Ovary (tissue), 9 donors: ENCODE data around the gene NRXN2. TPM values are rescaled to one million over a fixed set of nuclear protein-coding genes. Genes with fewer than 3 reads are reported as not detected.

Source experiments
- DNase-seq, 5 donors: peaks; one replicate each; pipeline ENCODE4 v3.0.0-alpha.2; 2019 to 2020
- H3K27ac ChIP-seq, 2 donors: fragments of 200-600 bp; one replicate each; pipeline versions ENCODE4 v1.5.1 to v1.8.0; 2019 to 2022
- H3K27me3 ChIP-seq: fragments of 200-600 bp; one replicate; pipeline ENCODE4 v1.8.0; 2022
- H3K36me3 ChIP-seq: fragments of 200-600 bp; sonication (generic); one replicate; pipeline ENCODE4 v1.5.1; 2019
- H3K4me1 ChIP-seq: one replicate; pipeline ENCODE4 v1.8.1; 2013; ENCODE audit warnings: mild to moderate bottlenecking, moderate library complexity; ENCODE audit not compliant: insufficient read depth
- H3K4me3 ChIP-seq: fragments of 200-600 bp; sonication (generic); one replicate; pipeline ENCODE4 v1.5.1; 2017
- H3K9me3 ChIP-seq, 2 donors: fragments of 200-600 bp in 1 of 2; sonication (generic) in 1 of 2; one replicate each; pipeline versions ENCODE4 v1.5.1 to v1.8.1; 2013 to 2019; ENCODE audit warnings: mild to moderate bottlenecking in 1 of 2, moderate library complexity in 1 of 2
- EP300 ChIP-seq: sonication (generic); formaldehyde crosslinking; IDR thresholded peaks from one replicate; pipeline ENCODE4 v1.6.1; 2017; ENCODE audit warnings: antibody characterized with exemption
- POLR2A ChIP-seq: fragments of 450-650 bp; IDR thresholded peaks from one replicate; pipeline ENCODE4 v1.6.1; 2017; ENCODE audit warnings: antibody characterized with exemption, mild to moderate bottlenecking, moderate library complexity
- WGBS, 3 donors: extraction: QIAGEN DNeasy Blood & Tissue Kit in 1 of 3; methylation state at CpG; one replicate each; pipeline versions ENCODE4 v1.1.5 to v1.1.7; 2013 to 2017; 5-methylcytosine and 5-hydroxymethylcytosine counted together
- intact Hi-C, 4 donors: fragments of 100-400 bp; cut with DNase I; formaldehyde crosslinking; loops; one replicate each; pipeline versions ENCODE4 v1.11.0 to v1.15.1; 2022 to 2023
- polyA plus RNA-seq, 2 donors: library from polyadenylated mRNA; stranded (reverse); fragments of 200-250 nt in 1 of 2; fragments of 350-450 nt in 1 of 2; fragmentation: Illumina TruSeq in 1 of 2; extraction: RNeasy Lipid Tissue Mini Kit (QIAGEN cat#74804) in 1 of 2; gene quantifications; one replicate each; pipeline ENCODE4 v1.2.3, GENCODE V29; 2013 to 2014
- total RNA-seq, 7 donors: library from RNA; depleted of rRNA in 2 of 7; stranded (reverse); fragments of >200 nt in 2 of 7; fragmentation: NEBNext Ultra II Directional in 3 of 7; extraction: Animal tissue kit (Norgen Biotek cat#: 25700) in 3 of 7; gene quantifications; one replicate each; pipeline versions ENCODE4 v1.1.0 to v1.2.4, GENCODE V29; 2016 to 2023
- TF ChIP-seq, protein P1 (sequence below), 3 donors: fragments of 450-650 bp in 2 of 3; fragments of 200-600 bp in 1 of 3; IDR thresholded peaks; one replicate each; pipeline versions ENCODE4 v1.5.1 to v1.8.0; 2016 to 2022; ENCODE audit warnings: antibody characterized with exemption in 3 of 3, mild to moderate bottlenecking in 1 of 3
- donor health status: DM: no; HTN: no; CAD: no; lungs with moderate emphysema.
- donor health status: DM: no; HTN: no; CAD: no.
- donor health status: Bipolar disorder and iron deficiency.
- donor health status: DM: yes; HTN: yes; CAD: no.
- donor health status: DM: no; HTN: no; CAD: no.
- donor health status: DM: yes; HTN: yes; CAD: no.

The NRXN2 gene
- total and polyA plus RNA-seq, 9 donors, result 6.4 to 64.1 (median 19.7) TPM

GRCh38 chr11:64698427-64698826 lies 24.6 kb downstream of the NRXN2 start:
- no peak for DNase-seq
- Histone ChIP-seq H3K27ac (no peak overlapping the region), H3K36me3 (no peaks in the 10 kb centered on the region), H3K4me3 (no peak overlapping the region), H3K4me1 (no peaks in the 10 kb centered on the region), H3K9me3 (no peaks in the 10 kb centered on the region), H3K27me3 (no peaks in the 10 kb centered on the region)
- TF ChIP-seq POLR2A, result no peak
- TF ChIP-seq EP300, result no peak
- TF ChIP-seq, protein P1, sequence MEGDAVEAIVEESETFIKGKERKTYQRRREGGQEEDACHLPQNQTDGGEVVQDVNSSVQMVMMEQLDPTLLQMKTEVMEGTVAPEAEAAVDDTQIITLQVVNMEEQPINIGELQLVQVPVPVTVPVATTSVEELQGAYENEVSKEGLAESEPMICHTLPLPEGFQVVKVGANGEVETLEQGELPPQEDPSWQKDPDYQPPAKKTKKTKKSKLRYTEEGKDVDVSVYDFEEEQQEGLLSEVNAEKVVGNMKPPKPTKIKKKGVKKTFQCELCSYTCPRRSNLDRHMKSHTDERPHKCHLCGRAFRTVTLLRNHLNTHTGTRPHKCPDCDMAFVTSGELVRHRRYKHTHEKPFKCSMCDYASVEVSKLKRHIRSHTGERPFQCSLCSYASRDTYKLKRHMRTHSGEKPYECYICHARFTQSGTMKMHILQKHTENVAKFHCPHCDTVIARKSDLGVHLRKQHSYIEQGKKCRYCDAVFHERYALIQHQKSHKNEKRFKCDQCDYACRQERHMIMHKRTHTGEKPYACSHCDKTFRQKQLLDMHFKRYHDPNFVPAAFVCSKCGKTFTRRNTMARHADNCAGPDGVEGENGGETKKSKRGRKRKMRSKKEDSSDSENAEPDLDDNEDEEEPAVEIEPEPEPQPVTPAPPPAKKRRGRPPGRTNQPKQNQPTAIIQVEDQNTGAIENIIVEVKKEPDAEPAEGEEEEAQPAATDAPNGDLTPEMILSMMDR (IDR thresholded peaks at IDR 0.05), result no peak
- 63 to 71% (median 67%) methylated on average over 1 of the region's 1 CpG for WGBS, 3 donors
- intact Hi-C loops, result no loop called here

DNA sequence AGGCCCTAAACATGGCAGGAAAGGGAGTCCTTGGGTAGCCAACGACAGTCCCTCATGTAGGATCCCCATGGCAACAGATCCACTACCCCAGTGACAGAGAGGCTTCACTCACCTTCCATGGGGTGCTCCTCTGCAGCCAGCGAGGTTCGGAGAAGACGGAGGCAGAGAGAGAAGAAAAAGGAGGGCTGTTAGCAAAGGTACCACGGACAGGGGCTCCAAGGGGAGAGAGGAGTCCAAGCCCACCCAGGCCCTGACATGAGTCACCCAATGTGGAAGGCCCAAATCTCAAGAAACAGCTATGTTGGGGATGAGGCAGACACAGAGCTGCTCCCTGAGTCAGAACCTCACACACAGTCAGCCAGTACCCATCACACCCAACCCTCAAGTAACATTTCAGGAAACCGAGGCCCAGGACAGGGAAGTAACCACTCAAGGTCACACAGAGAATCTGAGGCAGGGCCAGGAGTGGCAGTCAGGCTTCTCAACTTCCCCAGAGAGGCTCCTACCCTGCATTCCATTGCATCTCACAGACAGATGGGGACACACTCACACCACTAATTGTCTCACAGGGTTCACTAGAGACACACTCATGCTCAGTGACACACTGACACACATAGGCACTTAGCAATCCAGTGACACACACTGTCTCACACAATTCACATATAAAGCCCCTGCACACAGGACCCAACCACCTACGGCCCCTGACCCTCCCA lies 25.2 kb downstream of the NRXN2 start:
- Histone ChIP-seq H3K27me3 (no peaks in the 10 kb centered on the region), H3K27ac (no peak overlapping the region), H3K4me3 (no peak overlapping the region), H3K4me1 (no peaks in the 10 kb centered on the region), H3K9me3 (no peaks in the 10 kb centered on the region), H3K36me3 (no peaks in the 10 kb centered on the region)
- intact Hi-C loops, result no loop called here
- no peak for DNase-seq
- WGBS, 3 donors, result 73 to 82% (median 80%) methylated on average over 7 of the region's 7 CpGs
- TF ChIP-seq POLR2A, result no peak
- TF ChIP-seq EP300, result no peak
- TF ChIP-seq, protein P1 (IDR thresholded peaks at IDR 0.05), result no peak

GRCh38 chr11:64696045-64696444 lies 27.0 kb downstream of the NRXN2 start:
- Histone ChIP-seq H3K27me3 (no peaks in the 10 kb centered on the region), H3K9me3 (no peaks in the 10 kb centered on the region), H3K27ac (no peak overlapping the region), H3K4me1 (no peaks in the 10 kb centered on the region), H3K4me3 (no peak overlapping the region), H3K36me3 (no peaks in the 10 kb centered on the region)
- 82 to 90% (median 86%) methylated on average over 8 of the region's 8 CpGs for WGBS, 3 donors
- DNase-seq, result no peak
- intact Hi-C loops, result no loop called here
- no peak for TF ChIP-seq POLR2A
- TF ChIP-seq EP300, result no peak
- TF ChIP-seq, protein P1 (IDR thresholded peaks at IDR 0.05), result no peak

DNA sequence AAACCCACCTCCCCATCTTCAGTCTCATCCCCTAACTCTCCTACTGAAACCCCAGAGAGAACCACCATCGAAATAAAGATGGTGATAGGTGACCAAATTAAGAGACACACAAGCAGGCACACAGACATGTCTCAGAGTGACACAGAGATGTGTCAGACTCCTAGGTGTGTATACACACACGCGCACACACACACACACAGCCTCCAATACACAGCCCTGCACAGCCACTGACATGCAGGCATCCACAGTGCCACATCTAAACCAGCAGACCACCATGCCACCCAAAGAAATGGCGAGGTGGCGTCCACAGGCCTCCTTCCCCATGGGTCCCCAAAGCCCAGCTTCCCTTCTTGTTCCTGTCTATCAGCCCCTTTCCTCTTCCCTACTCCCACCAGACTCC lies 27.4 kb downstream of the NRXN2 start:
- Histone ChIP-seq H3K4me1 (no peaks in the 10 kb centered on the region), H3K27me3 (no peaks in the 10 kb centered on the region), H3K9me3 (no peaks in the 10 kb centered on the region), H3K4me3 (no peak overlapping the region), H3K27ac (no peak overlapping the region), H3K36me3 (no peaks in the 10 kb centered on the region)
- intact Hi-C loops, result no loop called here
- DNase-seq, result no peak
- 88 to 93% (median 91%) methylated on average over 5 of the region's 5 CpGs for WGBS, 3 donors
- TF ChIP-seq EP300 (no peak), POLR2A (no peak)
- TF ChIP-seq, protein P1 (IDR thresholded peaks at IDR 0.05), result no peak
